Uterus (tissue), 4 donors: Measurements from ENCODE around the gene ITGA2. TPM values are rescaled to one million over a fixed set of nuclear protein-coding genes. Genes with fewer than 3 reads are reported as not detected.

Experiments
- DNase-seq, 2 donors: peaks; one replicate each; pipeline ENCODE4 v3.0.0-alpha.2; 2019 to 2020
- H3K27ac ChIP-seq, 2 donors: fragments of 200-600 bp; sonication (generic); 1 replicate in 1 of 2; 2 replicates in 1 of 2; pipeline ENCODE4 v1.5.1; 2016 to 2018
- H3K27me3 ChIP-seq, 2 donors: fragments of 200-600 bp; sonication (generic); one replicate each; pipeline ENCODE4 v1.5.1; 2018 to 2019; ENCODE audit warnings: control low read depth in 1 of 2
- H3K36me3 ChIP-seq, 2 donors: fragments of 200-600 bp; sonication (generic); one replicate each; pipeline ENCODE4 v1.5.1; 2019; ENCODE audit warnings: control low read depth in 1 of 2
- H3K4me1 ChIP-seq, 2 donors: fragments of 200-600 bp; sonication (generic); one replicate each; pipeline ENCODE4 v1.5.1; 2018 to 2019; ENCODE audit warnings: control low read depth in 1 of 2
- H3K4me3 ChIP-seq, 2 donors: fragments of 200-600 bp; sonication (generic); 1 replicate in 1 of 2; 2 replicates in 1 of 2; pipeline ENCODE4 v1.5.1; 2018 to 2019; ENCODE audit warnings: mild to moderate bottlenecking in 1 of 2
- H3K9me3 ChIP-seq, 2 donors: fragments of 200-600 bp; sonication (generic); one replicate each; pipeline ENCODE4 v1.5.1; 2019; ENCODE audit warnings: control low read depth in 1 of 2
- CTCF ChIP-seq, 4 experiments: fragments of 200-600 bp in 2 of 4; fragments of 450-650 bp in 2 of 4; sonication (generic) in 2 of 4; IDR thresholded peaks; one replicate each; pipeline ENCODE4 v1.5.1; 2016 to 2019; ENCODE audit warnings: antibody characterized with exemption in 4 of 4, mild to moderate bottlenecking in 2 of 4, moderate library complexity in 1 of 4
- POLR2A ChIP-seq, 2 donors: fragments of 450-650 bp; IDR thresholded peaks; one replicate each; pipeline ENCODE4 v1.6.1; 2016; ENCODE audit warnings: antibody characterized with exemption in 2 of 2, mild to moderate bottlenecking in 1 of 2, moderate library complexity in 1 of 2
- intact Hi-C: fragments of 100-400 bp; cut with DNase I; formaldehyde crosslinking; loops from one replicate; pipeline ENCODE4 v1.15.1; 2023; ENCODE audit warnings: low total_unique reads
- total RNA-seq, 4 donors: library from RNA; depleted of rRNA in 3 of 4; stranded (reverse); fragments of >200 nt in 3 of 4; gene quantifications; one replicate each; pipeline versions ENCODE4 v1.1.0 to v1.2.4, GENCODE V29; 2014 to 2023
- donor health status: DM: yes; HTN: yes; CAD: no.

The ITGA2 gene
- total RNA-seq, 4 donors from 2014 or later, result 1.3 to 22.4 (median 4.5) TPM

GRCh38 chr5:52977264-52977897 lies 11.8 kb upstream of the ITGA2 start:
- no peak for DNase-seq
- Histone ChIP-seq H3K27me3 (no peaks in the 10 kb centered on the region), H3K36me3 (no peaks in the 10 kb centered on the region), H3K27ac (no peak overlapping the region), H3K4me1 (no peaks in the 10 kb centered on the region), H3K9me3 (no peaks in the 10 kb centered on the region), H3K4me3 (no peak overlapping the region)
- intact Hi-C loops, result no loop called here
- TF ChIP-seq POLR2A (IDR thresholded peaks at IDR 0.05) (no peak), CTCF (IDR thresholded peaks at IDR 0.05) (no peak)

DNA sequence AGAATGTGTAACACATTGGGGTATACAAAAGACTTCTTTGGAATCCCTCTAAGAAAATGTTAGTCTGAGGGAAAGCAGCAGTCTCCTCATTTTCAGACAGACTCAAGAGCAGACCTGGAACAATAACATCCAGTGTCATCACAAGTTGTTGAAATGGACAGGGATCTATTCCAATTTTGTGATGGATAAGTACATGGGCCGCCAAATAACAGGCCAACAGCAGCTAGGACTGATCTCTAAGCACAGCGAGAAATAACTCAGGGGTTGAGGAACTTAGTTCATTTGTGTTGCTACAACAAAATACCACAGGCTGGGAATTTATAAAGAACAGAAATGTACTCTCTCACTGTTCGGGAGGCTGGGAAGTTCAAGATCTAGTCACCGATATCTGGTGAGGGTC lies 7.6 kb upstream of the ITGA2 start:
- no peak for TF ChIP-seq CTCF (IDR thresholded peaks at IDR 0.05)
- TF ChIP-seq POLR2A (IDR thresholded peaks at IDR 0.05), result no peak
- Histone ChIP-seq H3K4me3 (no peak overlapping the region), H3K4me1 (no peaks in the 10 kb centered on the region), H3K27ac (no peak overlapping the region), H3K9me3 (no peaks in the 10 kb centered on the region), H3K36me3 (no peaks in the 10 kb centered on the region), H3K27me3 (no peaks in the 10 kb centered on the region)
- intact Hi-C loops, result no loop called here
- DNase-seq, result no peak

- H3K27ac ChIP-seq, result no peak overlapping the region
- intact Hi-C loops, result no loop called here
These were observed 5.2 kb upstream of the ITGA2 start for GRCh38 chr5:52983731-52984636.

DNA sequence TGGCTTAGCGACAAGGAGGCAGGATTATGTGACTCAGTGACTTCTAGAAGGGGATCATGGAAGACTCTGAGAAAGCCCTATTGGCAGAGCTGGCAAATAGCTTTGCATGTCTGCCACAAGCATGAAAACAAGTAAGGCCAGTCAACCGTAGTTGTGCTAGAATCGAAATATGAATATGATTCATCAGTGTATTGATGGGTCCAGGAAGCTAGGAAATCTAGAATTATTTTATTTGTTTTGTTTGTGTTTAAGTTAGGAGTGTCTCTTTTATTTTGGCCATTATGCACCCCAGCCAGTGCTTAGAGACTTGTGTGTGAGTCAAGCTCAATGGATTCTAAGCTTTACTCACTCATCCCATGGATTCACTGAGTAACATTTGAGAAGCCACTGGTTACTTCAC lies 3.8 kb upstream of the ITGA2 start:
- H3K27me3 ChIP-seq, result no peaks in the 10 kb centered on the region
- no peak overlapping the region for H3K4me3 ChIP-seq
- intact Hi-C loops, result no loop called here
- peaks cover 0 to 5% of the 10 kb centered on the region in 2 donors for H3K4me1 ChIP-seq
- H3K36me3 ChIP-seq, result no peaks in the 10 kb centered on the region
- no peak overlapping the region for H3K27ac ChIP-seq
- TF ChIP-seq CTCF (IDR thresholded peaks at IDR 0.05), result no peak
- no peak for TF ChIP-seq POLR2A (IDR thresholded peaks at IDR 0.05)
- no peak for DNase-seq
- no peaks in the 10 kb centered on the region for H3K9me3 ChIP-seq

More at GRCh38 chr5:52983731-52984636, 5.2 kb upstream of the ITGA2 start:
- TF ChIP-seq POLR2A (IDR thresholded peaks at IDR 0.05), result no peak
- TF ChIP-seq CTCF (IDR thresholded peaks at IDR 0.05), result no peak
- H3K4me3 ChIP-seq, result no peak overlapping the region
- DNase-seq, result no peak
- H3K36me3 ChIP-seq, result no peaks in the 10 kb centered on the region
- no peaks in the 10 kb centered on the region for H3K27me3 ChIP-seq
- peaks cover 0 to 5% of the 10 kb centered on the region in 2 donors for H3K4me1 ChIP-seq
- H3K9me3 ChIP-seq, result no peaks in the 10 kb centered on the region

DNA sequence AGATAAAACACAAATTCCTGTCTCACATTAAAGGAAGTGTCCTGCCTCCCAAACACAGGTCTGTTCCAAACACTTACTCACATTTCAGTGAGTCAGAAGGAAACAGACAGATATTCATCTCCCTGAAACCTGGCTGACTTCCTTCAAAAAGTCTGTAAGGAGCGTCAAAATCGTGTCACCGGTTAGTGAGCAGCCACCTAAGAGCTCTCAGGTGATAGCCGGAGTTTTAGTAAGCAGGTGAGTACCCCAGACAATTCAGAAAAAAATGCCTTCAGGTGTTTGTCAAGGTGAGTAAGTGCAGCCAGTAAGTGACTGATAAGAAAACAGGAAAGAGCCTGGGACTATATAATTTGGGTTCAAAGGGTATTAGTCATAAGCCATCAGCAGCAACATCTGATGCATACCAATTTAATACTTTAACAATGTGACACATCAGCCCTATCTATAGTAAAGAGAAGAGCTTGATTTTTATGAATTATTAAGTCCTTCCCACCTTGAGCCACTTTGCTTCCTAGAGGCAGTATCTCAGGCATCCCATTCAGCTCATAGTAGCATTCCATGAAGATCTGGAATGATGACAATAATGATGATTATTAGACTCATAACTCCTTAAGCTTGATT lies 1.3 kb upstream of the ITGA2 start:
- H3K27ac ChIP-seq, result no peak overlapping the region
- intact Hi-C loops, result no loop called here
- H3K9me3 ChIP-seq, result no peaks in the 10 kb centered on the region
- H3K4me1 ChIP-seq, result peaks cover 0 to 5% of the 10 kb centered on the region in 2 donors
- H3K27me3 ChIP-seq, result no peaks in the 10 kb centered on the region
- TF ChIP-seq CTCF (IDR thresholded peaks at IDR 0.05) (no peak), POLR2A (IDR thresholded peaks at IDR 0.05) (no peak)
- H3K36me3 ChIP-seq, result no peaks in the 10 kb centered on the region
- DNase-seq, result no peak
- H3K4me3 ChIP-seq, result no peak overlapping the region
